Measurements from ENCODE around the gene BEX3. TPM values are rescaled to one million over a fixed set of nuclear protein-coding genes. Genes with fewer than 3 reads are reported as not detected.

Gene BEX3
- total RNA-seq, 3 donors from 2014 or later, result 95.4 to 133 (median 121) TPM

DNA sequence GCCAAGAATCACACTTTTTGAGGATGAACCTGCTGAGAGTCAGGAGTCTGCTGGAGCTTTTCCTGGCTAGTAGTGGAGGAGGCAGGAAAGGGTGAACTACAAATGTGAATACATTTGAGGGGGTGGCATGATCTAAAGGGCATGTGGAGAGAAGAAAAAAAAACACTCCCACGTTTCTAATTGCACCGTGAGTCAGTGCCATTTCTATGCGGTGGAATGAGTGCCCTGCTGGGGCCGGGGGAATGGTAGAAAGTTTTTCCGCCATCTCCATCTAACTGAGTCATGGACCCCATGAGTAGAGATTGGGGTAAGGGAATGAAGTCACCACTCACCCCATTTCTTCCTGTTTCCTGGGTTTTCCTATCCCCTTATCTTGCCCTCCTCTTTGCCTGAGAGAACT, 19.8 kb downstream of the BEX3 start:
- H3K9me3 ChIP-seq, result no peaks in the 10 kb centered on the region
- H3K36me3 ChIP-seq, result no peaks in the 10 kb centered on the region
- no peak for TF ChIP-seq POLR2AphosphoS5 (IDR thresholded peaks at IDR 0.05)
- TF ChIP-seq, protein P1, sequence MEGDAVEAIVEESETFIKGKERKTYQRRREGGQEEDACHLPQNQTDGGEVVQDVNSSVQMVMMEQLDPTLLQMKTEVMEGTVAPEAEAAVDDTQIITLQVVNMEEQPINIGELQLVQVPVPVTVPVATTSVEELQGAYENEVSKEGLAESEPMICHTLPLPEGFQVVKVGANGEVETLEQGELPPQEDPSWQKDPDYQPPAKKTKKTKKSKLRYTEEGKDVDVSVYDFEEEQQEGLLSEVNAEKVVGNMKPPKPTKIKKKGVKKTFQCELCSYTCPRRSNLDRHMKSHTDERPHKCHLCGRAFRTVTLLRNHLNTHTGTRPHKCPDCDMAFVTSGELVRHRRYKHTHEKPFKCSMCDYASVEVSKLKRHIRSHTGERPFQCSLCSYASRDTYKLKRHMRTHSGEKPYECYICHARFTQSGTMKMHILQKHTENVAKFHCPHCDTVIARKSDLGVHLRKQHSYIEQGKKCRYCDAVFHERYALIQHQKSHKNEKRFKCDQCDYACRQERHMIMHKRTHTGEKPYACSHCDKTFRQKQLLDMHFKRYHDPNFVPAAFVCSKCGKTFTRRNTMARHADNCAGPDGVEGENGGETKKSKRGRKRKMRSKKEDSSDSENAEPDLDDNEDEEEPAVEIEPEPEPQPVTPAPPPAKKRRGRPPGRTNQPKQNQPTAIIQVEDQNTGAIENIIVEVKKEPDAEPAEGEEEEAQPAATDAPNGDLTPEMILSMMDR (IDR thresholded peaks at IDR 0.05), result no peak
- TF ChIP-seq POLR2A (IDR thresholded peaks at IDR 0.05), result no peak
- no peak overlapping the region for H3K27ac ChIP-seq
- intact Hi-C loops (cut with DNase I; ENCODE audit: low total_unique reads), result no loop called here
- H3K4me3 ChIP-seq, result no peak overlapping the region
- H3K4me1 ChIP-seq, result no peaks in the 10 kb centered on the region
- DNase-seq (ENCODE audit: low spot score in 2 of 2), result no peak
- peaks cover 0 to 57% of the 10 kb centered on the region in 2 donors for H3K27me3 ChIP-seq

DNA sequence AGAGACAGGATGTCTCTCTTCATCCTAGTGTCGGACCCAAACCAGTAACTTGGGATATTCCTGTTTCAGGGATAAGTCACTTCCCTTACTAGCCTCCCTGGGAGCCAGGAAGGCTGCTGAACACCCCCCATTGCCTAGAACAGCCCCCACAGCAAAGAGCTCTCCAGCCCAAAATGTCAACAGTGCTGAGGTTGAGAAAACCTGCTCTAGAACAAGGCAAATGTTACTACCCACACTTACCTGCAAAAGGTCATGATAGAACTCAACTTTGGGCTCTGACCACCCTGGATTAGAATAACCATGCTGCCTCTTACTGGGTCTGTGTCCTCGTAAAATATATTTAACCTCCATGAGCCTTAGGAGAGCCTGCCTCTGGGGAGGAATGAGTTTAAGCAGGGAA, 20.3 kb downstream of the BEX3 start:
- DNase-seq (ENCODE audit: low spot score in 2 of 2), result no peak
- intact Hi-C loops (cut with DNase I; ENCODE audit: low total_unique reads), result no loop called here

DNA sequence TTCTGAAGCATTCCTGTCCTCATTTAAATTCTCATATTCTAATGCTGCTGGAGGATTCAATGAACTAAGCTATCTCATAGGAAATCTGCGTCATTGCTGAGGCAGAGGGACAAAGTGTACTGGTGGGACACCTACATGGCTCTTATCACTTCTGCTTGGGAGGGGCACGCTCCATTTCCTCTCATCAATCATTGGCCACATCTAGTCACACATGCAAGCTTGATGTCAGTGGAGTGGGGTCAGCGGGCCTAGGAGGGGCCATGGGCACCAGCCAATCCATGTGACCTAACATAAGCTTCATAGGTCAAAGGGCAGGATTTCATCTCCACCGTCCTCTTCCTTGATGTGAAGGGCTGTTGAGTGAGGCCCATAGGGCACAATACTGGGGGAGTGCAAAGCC, 21.4 kb downstream of the BEX3 start:
- no peaks in the 10 kb centered on the region for H3K36me3 ChIP-seq
- no peak overlapping the region for H3K4me3 ChIP-seq
- no peak for DNase-seq (ENCODE audit: low spot score in 2 of 2)
- no peak overlapping the region for H3K27ac ChIP-seq
- TF ChIP-seq POLR2AphosphoS5 (IDR thresholded peaks at IDR 0.05), result no peak
- TF ChIP-seq, protein P1 (IDR thresholded peaks at IDR 0.05), result no peak
- no peak for TF ChIP-seq POLR2A (IDR thresholded peaks at IDR 0.05)
- intact Hi-C loops (cut with DNase I; ENCODE audit: low total_unique reads), result no loop called here
- H3K27me3 ChIP-seq, result peaks cover 0 to 63% of the 10 kb centered on the region in 2 donors
- H3K4me1 ChIP-seq, result no peaks in the 10 kb centered on the region
- no peaks in the 10 kb centered on the region for H3K9me3 ChIP-seq

More for the DNA sequence above, 20.3 kb downstream of the BEX3 start:
- Histone ChIP-seq H3K4me1 (no peaks in the 10 kb centered on the region), H3K4me3 (no peak overlapping the region), H3K9me3 (no peaks in the 10 kb centered on the region), H3K27me3 (peaks cover 0 to 60% of the 10 kb centered on the region in 2 donors), H3K36me3 (no peaks in the 10 kb centered on the region), H3K27ac (no peak overlapping the region)
- TF ChIP-seq, protein P1 (IDR thresholded peaks at IDR 0.05), result no peak
- TF ChIP-seq POLR2A (IDR thresholded peaks at IDR 0.05) (no peak), POLR2AphosphoS5 (IDR thresholded peaks at IDR 0.05) (no peak)

DNA sequence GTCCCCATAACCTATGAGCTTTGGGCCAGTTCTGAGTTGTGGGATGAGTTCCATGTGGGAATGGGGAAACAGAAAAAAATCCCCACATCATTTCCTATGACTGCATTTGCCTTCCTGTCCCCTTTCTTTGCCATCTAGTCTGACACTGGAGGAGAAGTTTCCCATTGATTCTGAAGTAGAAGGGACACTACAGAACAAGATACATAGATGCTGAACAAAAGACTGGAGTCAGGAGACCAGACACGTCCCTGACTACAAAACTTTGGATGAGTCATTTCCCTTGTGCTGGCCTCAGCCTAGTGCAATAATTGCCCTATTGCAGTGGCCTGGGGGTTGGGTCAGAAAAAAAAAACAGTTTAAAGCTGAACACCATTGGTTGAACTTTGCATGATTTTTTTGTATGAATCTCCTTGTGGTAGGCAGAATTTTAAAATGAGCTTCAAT, 22.1 kb downstream of the BEX3 start:
- Histone ChIP-seq H3K9me3 (no peaks in the 10 kb centered on the region), H3K27me3 (peaks cover 0 to 70% of the 10 kb centered on the region in 2 donors), H3K36me3 (no peaks in the 10 kb centered on the region), H3K4me3 (no peak overlapping the region), H3K27ac (no peak overlapping the region), H3K4me1 (no peaks in the 10 kb centered on the region)
- intact Hi-C loops (cut with DNase I; ENCODE audit: low total_unique reads), result no loop called here
- TF ChIP-seq, protein P1 (IDR thresholded peaks at IDR 0.05), result no peak
- TF ChIP-seq POLR2AphosphoS5 (IDR thresholded peaks at IDR 0.05) (no peak), POLR2A (IDR thresholded peaks at IDR 0.05) (no peak)
- DNase-seq (ENCODE audit: low spot score in 2 of 2), result no peak

DNA sequence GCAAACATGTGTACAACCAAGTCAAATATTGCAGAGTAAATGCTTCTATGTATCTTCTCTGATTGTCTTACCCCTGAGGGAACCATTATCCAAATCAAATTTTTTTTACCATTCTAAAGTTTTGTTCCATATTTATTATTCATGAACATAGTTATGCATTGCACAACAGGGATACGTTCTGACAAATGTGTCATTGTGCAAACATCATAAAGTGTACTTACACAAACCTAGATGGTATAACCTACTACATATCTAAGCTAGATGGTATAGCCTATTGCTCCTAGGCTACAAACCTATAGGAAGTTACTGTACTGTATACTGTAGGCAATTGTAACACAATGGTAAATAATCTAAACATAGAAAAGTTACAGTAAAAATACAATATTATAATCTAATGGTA, 23.4 kb downstream of the BEX3 start:
- Histone ChIP-seq H3K27me3 (peaks cover 0 to 74% of the 10 kb centered on the region in 2 donors), H3K9me3 (no peaks in the 10 kb centered on the region), H3K4me1 (no peaks in the 10 kb centered on the region), H3K27ac (no peak overlapping the region), H3K36me3 (no peaks in the 10 kb centered on the region), H3K4me3 (no peak overlapping the region)
- intact Hi-C loops (cut with DNase I; ENCODE audit: low total_unique reads), result no loop called here
- TF ChIP-seq POLR2AphosphoS5 (IDR thresholded peaks at IDR 0.05) (no peak), POLR2A (IDR thresholded peaks at IDR 0.05) (no peak)
- TF ChIP-seq, protein P1 (IDR thresholded peaks at IDR 0.05), result no peak
- no peak for DNase-seq (ENCODE audit: low spot score in 2 of 2)

Measured in breast epithelium (tissue), 4 donors.